Activated naive CD4-positive, alpha-beta T cell treated with anti-CD3 and anti-CD28 coated beads, Interleukin-2, amount 50 U/mL, for 72 hours (primary cell): ENCODE measurements around the gene ABCC8. TPM values are rescaled to one million over a fixed set of nuclear protein-coding genes. Genes with fewer than 3 reads are reported as not detected.
"Not testable (repeated sequence)": the region's sequence is repeated elsewhere in the genome, so short reads cannot be mapped to it uniquely, and the experiment has no call there.

Source experiments
- ATAC-seq, 2 donors: fragments of 150-1000 bp; cut with Tn5 transposase; 2 replicates each; pipeline ENCODE4 v1.10.0; 2021; ENCODE audit warnings: mild to moderate bottlenecking in 2 of 2, moderate library complexity in 2 of 2
- DNase-seq, 2 donors: peaks; one replicate each; pipeline ENCODE4 v3.0.0; 2021 to 2022; ENCODE audit warnings: low spot score in 2 of 2
- H3K27ac Mint-ChIP-seq, 2 donors: one replicate each; pipeline ENCODE4 v1.8.0; 2022; ENCODE audit warnings: mild to moderate bottlenecking in 2 of 2, mixed read lengths in 2 of 2
- H3K36me3 Mint-ChIP-seq, 2 donors: one replicate each; pipeline ENCODE4 v1.8.0; 2022; ENCODE audit warnings: mixed read lengths in 2 of 2
- H3K9me3 Mint-ChIP-seq, 2 donors: one replicate each; pipeline ENCODE4 v1.8.0; 2022; ENCODE audit warnings: mixed read lengths in 2 of 2
- total RNA-seq, 2 donors: library from RNA; stranded (reverse); gene quantifications; one replicate each; pipeline ENCODE4 v1.2.3, GENCODE V29; 2022

ABCC8 gene
- total RNA-seq, 2 donors from 2014 or later, result not detected

- ATAC-seq, result no peak
- Mint-ChIP-seq H3K9me3 (no peaks in the 10 kb centered on the region), H3K36me3 (no peaks in the 10 kb centered on the region), H3K27ac (no peak overlapping the region)
- no peak for DNase-seq
Measured at GRCh38 chr11:17457396-17458173, 19.1 kb downstream of the ABCC8 start.

- DNase-seq, result no peak
- no peak for ATAC-seq
- Mint-ChIP-seq H3K36me3 (no peaks in the 10 kb centered on the region), H3K9me3 (no peaks in the 10 kb centered on the region), H3K27ac (no peak overlapping the region)
Measured at GRCh38 chr11:17452668-17453067, 24.0 kb downstream of the ABCC8 start.

- ATAC-seq, result no peak
- Mint-ChIP-seq H3K36me3 (no peaks in the 10 kb centered on the region), H3K27ac (no peak overlapping the region)
Measured at GRCh38 chr11:17449158-17449557, 27.5 kb downstream of the ABCC8 start.

GRCh38 chr11:17446482-17446881, 30.2 kb downstream of the ABCC8 start:
- Mint-ChIP-seq H3K27ac (no peak overlapping the region), H3K36me3 (no peaks in the 10 kb centered on the region)

More at GRCh38 chr11:17449158-17449557, 27.5 kb downstream of the ABCC8 start:
- H3K9me3 Mint-ChIP-seq, result no peaks in the 10 kb centered on the region
- DNase-seq, result no peak

GRCh38 chr11:17445240-17445795, 31.3 kb downstream of the ABCC8 start:
- Mint-ChIP-seq H3K36me3 (no peaks in the 10 kb centered on the region), H3K27ac (no peak overlapping the region), H3K9me3 (peaks cover 0 to 5% of the 10 kb centered on the region in 2 donors)
- no peak for ATAC-seq
- DNase-seq, result no peak

More at GRCh38 chr11:17446482-17446881, 30.2 kb downstream of the ABCC8 start:
- peaks cover 0 to under 1% of the 10 kb centered on the region in 2 donors for H3K9me3 Mint-ChIP-seq
- DNase-seq (no peak), ATAC-seq (no peak)

- ATAC-seq (no peak), DNase-seq (no peak)
- Mint-ChIP-seq H3K9me3 (peaks cover 0 to 5% of the 10 kb centered on the region in 2 donors), H3K27ac (no peak overlapping the region), H3K36me3 (no peaks in the 10 kb centered on the region)
Measured at GRCh38 chr11:17443926-17444690, 32.5 kb downstream of the ABCC8 start.

- DNase-seq (no peak), ATAC-seq (no peak)
- no peak overlapping the region for H3K27ac Mint-ChIP-seq
- H3K36me3 Mint-ChIP-seq, result no peaks in the 10 kb centered on the region
- peaks cover 0 to 5% of the 10 kb centered on the region in 2 donors for H3K9me3 Mint-ChIP-seq
Measured at GRCh38 chr11:17443423-17443822, 33.2 kb downstream of the ABCC8 start.

GRCh38 chr11:17443000-17443399, 33.6 kb downstream of the ABCC8 start:
- H3K36me3 Mint-ChIP-seq, result no peaks in the 10 kb centered on the region
- peaks cover 0 to 5% of the 10 kb centered on the region in 2 donors for H3K9me3 Mint-ChIP-seq
- ATAC-seq (no peak), DNase-seq (no peak)
- no peak overlapping the region for H3K27ac Mint-ChIP-seq

GRCh38 chr11:17439316-17439782, 37.3 kb downstream of the ABCC8 start:
- DNase-seq (no peak), ATAC-seq (peak; percentile 18 to 50)
- Mint-ChIP-seq H3K9me3 (peaks cover 0 to 5% of the 10 kb centered on the region in 2 donors), H3K36me3 (no peaks in the 10 kb centered on the region), H3K27ac (no peak overlapping the region)

- DNase-seq (no peak), ATAC-seq (no peak)
- H3K9me3 Mint-ChIP-seq, result peaks cover 0 to 5% of the 10 kb centered on the region in 2 donors
- H3K27ac Mint-ChIP-seq, result no peak overlapping the region
- no peaks in the 10 kb centered on the region for H3K36me3 Mint-ChIP-seq
Measured at GRCh38 chr11:17437366-17437765, 39.3 kb downstream of the ABCC8 start.

- ATAC-seq (no peak), DNase-seq (no peak)
Measured at GRCh38 chr11:17434108-17434507, 42.5 kb downstream of the ABCC8 start.

GRCh38 chr11:17432002-17432401, 44.6 kb downstream of the ABCC8 start:
- Mint-ChIP-seq H3K36me3 (no peaks in the 10 kb centered on the region), H3K27ac (no peak overlapping the region), H3K9me3 (no peaks in the 10 kb centered on the region)
- DNase-seq (no peak), ATAC-seq (no peak)

More at GRCh38 chr11:17434108-17434507, 42.5 kb downstream of the ABCC8 start:
- Mint-ChIP-seq H3K9me3 (no peaks in the 10 kb centered on the region), H3K27ac (no peak overlapping the region), H3K36me3 (no peaks in the 10 kb centered on the region)

GRCh38 chr11:17431139-17431538, 45.5 kb downstream of the ABCC8 start:
- no peaks in the 10 kb centered on the region for H3K9me3 Mint-ChIP-seq
- ATAC-seq, result no peak

GRCh38 chr11:17430616-17431015, 46.0 kb downstream of the ABCC8 start:
- no peak for DNase-seq
- no peak for ATAC-seq
- H3K27ac Mint-ChIP-seq, result no peak overlapping the region
- no peaks in the 10 kb centered on the region for H3K36me3 Mint-ChIP-seq
- H3K9me3 Mint-ChIP-seq, result no peaks in the 10 kb centered on the region

More at GRCh38 chr11:17431139-17431538, 45.5 kb downstream of the ABCC8 start:
- no peak for DNase-seq
- Mint-ChIP-seq H3K27ac (no peak overlapping the region), H3K36me3 (no peaks in the 10 kb centered on the region)

GRCh38 chr11:17428925-17429324, 47.7 kb downstream of the ABCC8 start:
- Mint-ChIP-seq H3K27ac (no peak overlapping the region), H3K9me3 (no peaks in the 10 kb centered on the region), H3K36me3 (no peaks in the 10 kb centered on the region)
- ATAC-seq, result no peak
- DNase-seq, result no peak

- Mint-ChIP-seq H3K27ac (no peak overlapping the region), H3K9me3 (no peaks in the 10 kb centered on the region), H3K36me3 (no peaks in the 10 kb centered on the region)
- DNase-seq (no peak), ATAC-seq (no peak)
Measured at GRCh38 chr11:17428261-17428660, 48.4 kb downstream of the ABCC8 start.

GRCh38 chr11:17426233-17426632, 50.4 kb downstream of the ABCC8 start:
- H3K9me3 Mint-ChIP-seq, H3K27ac Mint-ChIP-seq, ATAC-seq, H3K36me3 Mint-ChIP-seq, DNase-seq: not testable (repeated sequence)
